GM23338 (cell line): ENCODE results near the gene OR8B12.

Source experiments
- EZH2 ChIP-seq: fragments of 200-600 bp; sonication (generic); IDR thresholded peaks from one replicate; pipeline ENCODE4 v1.8.0; 2017; ENCODE audit warnings: antibody characterized with exemption, mild to moderate bottlenecking, low read depth; ENCODE audit not compliant: unreplicated experiment
- POLR2AphosphoS5 ChIP-seq: IDR thresholded peaks from 2 replicates; pipeline ENCODE4 v1.6.1; 2016; ENCODE audit warnings: antibody characterized with exemption, low read depth
- TF ChIP-seq, protein P1 (sequence below), 2 experiments: fragments of 200-600 bp in 1 of 2; sonication (generic) in 1 of 2; conservative IDR thresholded peaks; 2 replicates each; pipeline versions ENCODE4 v1.5.1 to v1.6.1; 2016 to 2017; ENCODE audit warnings: antibody characterized with exemption in 2 of 2, low read depth in 2 of 2, mild to moderate bottlenecking in 2 of 2, moderate library complexity in 1 of 2

DNA sequence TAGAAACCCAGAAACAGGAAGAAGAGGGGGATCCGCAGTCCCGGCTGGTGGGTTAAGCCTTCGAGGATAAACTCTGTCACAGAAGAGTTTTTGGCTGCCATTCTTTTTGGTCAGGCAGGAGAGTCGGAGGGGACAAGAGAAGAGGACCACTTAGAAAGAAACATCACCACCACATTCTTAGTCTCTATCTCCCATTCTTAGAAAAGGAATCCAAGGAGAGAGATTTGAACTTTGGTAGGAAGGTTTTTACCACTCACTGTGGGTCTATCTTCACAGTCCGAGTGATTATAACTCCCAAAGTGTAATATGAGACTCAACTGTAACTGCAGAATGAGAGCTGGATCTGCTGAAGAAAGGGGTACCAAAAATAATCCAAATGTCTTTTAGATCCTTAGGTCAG is at the start of gene OR8B12:
- TF ChIP-seq, protein P1, sequence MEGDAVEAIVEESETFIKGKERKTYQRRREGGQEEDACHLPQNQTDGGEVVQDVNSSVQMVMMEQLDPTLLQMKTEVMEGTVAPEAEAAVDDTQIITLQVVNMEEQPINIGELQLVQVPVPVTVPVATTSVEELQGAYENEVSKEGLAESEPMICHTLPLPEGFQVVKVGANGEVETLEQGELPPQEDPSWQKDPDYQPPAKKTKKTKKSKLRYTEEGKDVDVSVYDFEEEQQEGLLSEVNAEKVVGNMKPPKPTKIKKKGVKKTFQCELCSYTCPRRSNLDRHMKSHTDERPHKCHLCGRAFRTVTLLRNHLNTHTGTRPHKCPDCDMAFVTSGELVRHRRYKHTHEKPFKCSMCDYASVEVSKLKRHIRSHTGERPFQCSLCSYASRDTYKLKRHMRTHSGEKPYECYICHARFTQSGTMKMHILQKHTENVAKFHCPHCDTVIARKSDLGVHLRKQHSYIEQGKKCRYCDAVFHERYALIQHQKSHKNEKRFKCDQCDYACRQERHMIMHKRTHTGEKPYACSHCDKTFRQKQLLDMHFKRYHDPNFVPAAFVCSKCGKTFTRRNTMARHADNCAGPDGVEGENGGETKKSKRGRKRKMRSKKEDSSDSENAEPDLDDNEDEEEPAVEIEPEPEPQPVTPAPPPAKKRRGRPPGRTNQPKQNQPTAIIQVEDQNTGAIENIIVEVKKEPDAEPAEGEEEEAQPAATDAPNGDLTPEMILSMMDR (conservative IDR thresholded peaks at IDR 0.05; ENCODE audit: low read depth in 2 of 2): no peak
- TF ChIP-seq POLR2AphosphoS5: no peak
- no peak for TF ChIP-seq EZH2
